ENCODE results near the gene ASXL1. TPM values are rescaled to one million over a fixed set of nuclear protein-coding genes. Genes with fewer than 3 reads are reported as not detected.
"Not testable (repeated sequence)": the region's sequence is repeated elsewhere in the genome, so short reads cannot be mapped to it uniquely, and the experiment has no call there.

ASXL1 gene
- total RNA-seq, 1 donor from 2014 or later = 27.5 TPM

DNA sequence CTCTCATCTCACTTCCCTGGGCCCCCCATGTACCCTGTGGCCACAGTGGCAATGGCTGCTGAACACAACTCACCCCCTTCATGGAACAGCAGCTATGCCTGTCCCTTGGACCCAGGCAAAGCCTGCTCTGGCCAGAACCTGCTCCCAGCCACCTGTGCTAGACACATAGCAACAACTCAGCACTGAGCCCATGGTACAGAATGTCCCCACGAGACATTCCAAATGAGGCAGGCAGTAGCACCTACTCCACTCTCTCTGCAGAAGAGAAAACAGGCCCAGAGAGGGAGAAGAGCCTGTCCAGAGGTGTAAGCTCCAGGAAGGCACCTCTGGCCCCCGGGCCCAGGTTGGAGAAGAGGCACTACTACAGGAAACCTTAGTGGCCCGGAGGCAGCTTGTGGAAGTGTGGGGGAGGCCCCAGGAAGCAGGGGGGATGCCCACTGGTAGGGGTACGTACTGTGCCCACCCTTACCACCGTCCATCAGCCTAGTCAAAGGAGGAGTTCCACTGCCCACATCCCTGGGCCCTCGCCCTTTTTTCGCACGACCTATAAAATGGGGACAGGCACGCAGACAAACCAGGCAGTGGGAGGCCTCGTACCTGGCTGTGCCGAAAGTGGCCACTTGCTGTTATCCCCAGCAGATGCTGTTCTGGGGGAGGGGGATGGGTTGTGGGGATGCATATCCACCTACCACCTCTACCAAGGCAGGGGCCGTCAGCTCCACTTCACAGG lies 97.2 kb downstream of the ASXL1 start:
- ATAC-seq = no peak

DNA sequence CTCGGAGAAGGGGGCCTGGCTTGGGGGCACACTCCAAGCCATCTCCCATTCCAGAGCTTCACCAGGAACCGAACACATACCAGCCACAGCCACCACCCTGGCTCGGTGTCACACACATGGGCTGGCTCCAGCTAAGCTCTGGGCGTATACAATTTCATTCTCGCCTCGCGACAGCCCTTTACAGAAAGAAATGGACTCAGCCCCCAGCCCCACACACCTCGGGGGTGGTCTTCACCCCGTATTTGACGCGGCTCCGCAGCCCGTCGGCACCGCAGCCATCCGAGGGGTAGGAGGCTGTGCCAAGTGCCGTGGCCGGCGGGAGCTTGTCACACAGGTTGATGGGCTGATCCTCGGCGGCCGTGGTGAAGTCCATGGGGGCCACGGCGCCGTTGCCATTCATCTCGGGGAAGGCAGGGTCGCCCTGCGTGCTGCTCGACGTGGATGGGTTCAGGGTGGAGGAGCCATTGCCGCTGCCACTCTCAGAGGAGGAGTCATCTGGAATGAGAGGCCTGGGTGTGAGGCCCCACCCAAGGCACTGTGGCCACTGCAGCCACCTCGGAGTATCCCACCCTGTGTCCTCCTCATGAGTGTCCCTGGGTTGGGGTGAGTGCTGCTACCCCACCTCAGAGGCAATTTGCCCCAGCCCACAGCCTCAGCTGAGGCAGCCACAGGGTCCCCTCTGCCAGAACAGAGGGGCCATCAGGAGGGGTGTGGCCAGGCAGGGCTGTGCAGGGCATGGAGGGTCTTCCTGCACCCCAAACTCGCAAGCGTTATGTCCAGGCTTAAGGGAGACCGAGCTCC lies 98.0 kb downstream of the ASXL1 start:
- ATAC-seq = no peak

DNA sequence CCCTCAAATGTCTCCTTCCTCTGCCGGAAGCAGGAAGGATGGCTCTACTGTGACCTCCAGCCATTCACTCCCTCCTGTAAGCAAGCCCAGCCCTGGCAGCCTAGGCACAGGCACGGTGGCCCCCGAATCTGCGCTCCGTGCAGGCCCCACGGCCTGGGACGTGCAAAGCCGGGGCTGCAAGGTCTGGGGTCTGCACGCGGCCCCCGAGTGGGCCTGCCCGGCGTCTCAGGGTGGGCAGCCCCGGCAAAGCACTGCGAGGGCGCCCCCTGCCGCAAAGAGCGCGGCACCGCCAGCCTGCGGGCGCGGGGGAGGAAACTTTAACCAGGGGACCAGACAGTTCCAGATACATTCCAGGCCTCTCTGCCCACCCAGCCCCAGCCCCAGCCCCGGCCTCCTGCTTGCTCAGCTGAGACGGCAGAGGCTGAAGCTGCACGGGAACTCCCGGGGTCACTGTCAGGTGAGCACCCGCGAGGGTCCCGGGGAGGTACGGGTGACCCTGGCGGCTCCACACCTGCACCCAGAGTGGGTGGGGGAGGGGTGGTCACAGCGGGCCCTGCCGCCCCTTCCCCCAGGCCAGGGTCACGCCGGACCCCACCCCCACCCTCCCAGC lies 98.8 kb downstream of the ASXL1 start:
- peak; percentile 17 for ATAC-seq

DNA sequence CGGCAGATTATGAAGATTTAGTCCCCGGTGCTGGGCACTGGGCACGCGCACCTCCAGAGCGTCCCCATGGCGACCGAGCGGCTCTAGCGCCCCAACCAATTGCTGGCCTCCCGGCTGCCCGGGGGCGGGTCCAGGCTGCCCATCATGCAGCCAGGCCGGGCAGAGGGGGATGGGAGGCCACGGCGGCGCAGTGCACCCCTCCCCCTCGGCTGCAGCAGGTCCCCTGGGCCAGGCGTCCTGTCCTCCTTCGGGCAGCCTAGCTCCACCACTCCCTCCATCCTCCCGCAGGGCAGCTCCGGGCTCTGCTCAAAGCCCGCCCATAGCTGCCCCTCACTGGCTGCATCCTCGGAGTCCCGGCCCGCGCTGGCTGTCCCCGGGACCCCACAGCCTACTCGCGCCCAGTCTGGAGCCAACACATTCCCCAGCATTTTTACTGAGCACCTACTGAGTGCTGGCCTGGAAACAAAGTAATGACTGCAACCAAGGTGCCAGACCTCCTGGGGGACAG lies 99.4 kb downstream of the ASXL1 start:
- ATAC-seq = peak; percentile 37

DNA sequence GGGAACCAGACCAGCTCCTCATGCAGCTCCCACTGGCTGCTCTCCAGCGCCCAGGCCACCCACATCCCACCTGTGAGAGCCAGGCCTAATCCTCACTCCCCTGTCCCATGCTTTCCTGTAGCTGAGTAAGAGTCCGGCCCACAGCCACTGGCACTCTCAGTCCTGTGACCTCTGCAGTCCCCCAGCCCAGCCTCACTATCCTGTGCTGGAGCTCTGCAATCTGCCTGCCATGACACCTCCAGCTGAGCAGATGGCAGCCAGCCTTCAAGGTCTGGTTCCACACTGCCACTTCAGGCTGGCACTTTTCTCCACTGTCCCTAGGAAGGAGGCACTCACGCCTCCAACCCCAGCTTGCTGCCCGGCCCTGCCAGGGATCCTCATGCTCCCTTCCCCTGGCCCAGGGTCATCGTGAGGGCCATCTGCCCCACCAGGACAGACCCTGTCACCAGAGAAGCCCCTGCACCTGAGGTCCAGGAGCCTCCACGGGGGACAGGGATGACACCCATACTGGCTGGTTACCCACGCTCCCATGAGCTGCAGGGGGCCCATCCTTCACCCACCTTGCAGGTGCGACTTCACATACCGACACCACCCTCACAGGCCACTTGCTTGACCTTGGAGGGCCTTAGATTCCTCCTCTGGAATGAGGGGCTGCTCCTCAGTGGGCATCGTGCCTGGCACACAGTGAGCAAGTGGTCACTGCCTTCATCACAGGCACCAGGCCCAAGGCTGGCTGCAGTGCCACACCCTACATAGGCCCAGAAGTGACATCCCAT lies 100.1 kb downstream of the ASXL1 start:
- ATAC-seq = no peak

DNA sequence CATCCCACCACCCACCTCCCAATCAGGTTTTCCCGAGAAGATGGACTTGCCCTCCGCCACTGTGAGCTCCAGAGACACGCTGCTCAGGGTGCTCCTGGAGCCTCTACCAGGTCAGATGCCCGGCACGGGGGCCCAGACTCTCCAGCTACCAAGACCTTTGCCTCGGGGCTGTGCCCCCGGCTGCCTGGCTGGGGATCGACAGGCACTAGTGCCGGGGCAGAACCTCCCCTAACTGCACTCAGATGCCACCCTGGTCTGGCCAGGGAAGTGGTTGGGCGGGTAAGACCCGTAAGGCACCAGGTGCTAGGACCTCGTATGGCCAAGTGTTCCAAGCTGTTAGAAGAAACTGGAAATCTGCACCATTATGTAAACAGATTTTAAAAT lies 100.7 kb downstream of the ASXL1 start:
- no peak for ATAC-seq

DNA sequence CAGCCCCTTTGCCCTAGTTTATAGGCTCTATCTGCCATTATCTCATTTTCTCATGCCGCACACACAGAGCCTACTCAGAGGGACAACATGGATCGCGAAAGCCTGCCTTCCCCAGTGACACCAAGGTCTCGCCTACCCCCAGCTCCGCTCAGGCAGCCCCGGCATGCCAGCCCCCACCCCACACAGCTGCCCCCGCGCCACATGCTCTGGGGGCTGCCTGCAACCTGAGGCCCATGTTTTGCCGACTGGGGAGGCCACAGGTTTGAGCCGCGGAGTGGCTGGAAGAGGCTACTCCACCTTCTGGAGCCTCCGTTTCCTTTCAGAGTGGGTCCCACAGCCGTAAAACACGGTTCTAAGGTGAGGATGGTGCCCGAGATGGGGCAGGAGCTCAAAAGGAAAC lies 102.1 kb downstream of the ASXL1 start:
- no peak for ATAC-seq

DNA sequence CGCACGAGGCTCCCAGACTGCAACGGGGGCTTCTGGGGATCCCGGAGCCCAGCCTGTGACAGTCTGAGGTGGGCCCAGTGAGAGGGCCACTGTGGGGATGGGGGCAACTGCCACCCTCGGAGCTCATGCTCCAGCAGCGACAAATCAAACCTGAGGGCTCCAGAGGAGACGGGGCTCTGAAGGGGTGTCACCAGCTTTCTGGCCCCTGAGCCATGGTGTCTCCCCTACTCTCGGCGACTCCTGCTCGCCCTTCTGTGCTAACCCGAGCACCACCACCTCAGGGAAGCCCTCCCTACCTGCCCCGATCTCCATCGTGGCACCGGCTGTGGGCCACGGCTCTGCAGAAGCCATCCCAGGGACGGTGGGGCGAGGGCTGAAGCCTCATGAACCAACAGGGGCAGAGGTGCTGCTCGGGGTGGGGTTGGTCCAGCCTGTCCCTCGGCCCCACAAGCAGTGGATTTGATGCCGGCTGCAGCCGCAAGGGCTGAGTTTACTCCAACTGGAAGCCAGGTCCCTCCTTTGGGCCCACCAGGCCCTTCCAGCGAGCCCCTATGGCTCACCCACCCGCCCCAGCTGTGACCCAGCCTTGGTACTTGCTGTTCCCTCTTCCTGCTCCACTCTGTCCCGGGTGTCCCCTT lies 102.7 kb downstream of the ASXL1 start:
- ATAC-seq = no peak

DNA sequence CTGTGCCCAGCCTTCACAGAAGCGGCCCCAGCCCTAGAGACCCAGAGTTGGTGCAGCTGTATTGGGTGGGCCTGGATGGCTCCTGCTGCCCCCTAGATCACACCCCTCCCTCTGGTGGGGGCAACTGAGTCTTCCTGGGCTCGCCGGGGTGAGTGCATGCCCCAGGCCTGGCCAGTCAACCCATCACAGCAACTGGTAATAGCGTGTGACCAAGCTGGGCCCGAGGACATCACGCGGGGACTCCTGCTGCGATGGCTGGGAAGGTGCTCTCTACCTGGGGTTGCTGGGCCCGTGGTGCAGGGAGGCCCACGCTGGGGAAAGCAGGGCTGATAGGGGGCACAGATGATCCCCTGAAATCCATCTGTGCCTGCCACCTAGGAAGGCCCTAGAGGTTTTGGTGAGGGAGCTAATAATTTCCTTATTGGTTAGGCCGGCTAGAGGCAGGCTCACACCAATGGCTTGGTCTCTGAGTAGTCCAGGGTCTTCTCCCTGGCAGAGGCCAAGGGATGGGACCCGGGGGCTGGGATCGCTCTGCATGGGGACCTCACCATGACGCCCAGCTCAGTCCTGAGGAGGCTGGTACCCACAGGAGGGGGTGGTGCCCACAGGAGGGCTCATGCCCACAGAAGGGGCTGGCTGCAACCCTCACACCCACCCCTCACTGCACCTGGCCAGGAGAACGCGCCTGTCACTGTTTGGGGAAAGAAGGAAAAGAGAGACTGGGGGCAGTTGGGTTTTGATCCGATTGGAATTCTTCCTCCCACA lies 103.9 kb downstream of the ASXL1 start:
- ATAC-seq = no peak

DNA sequence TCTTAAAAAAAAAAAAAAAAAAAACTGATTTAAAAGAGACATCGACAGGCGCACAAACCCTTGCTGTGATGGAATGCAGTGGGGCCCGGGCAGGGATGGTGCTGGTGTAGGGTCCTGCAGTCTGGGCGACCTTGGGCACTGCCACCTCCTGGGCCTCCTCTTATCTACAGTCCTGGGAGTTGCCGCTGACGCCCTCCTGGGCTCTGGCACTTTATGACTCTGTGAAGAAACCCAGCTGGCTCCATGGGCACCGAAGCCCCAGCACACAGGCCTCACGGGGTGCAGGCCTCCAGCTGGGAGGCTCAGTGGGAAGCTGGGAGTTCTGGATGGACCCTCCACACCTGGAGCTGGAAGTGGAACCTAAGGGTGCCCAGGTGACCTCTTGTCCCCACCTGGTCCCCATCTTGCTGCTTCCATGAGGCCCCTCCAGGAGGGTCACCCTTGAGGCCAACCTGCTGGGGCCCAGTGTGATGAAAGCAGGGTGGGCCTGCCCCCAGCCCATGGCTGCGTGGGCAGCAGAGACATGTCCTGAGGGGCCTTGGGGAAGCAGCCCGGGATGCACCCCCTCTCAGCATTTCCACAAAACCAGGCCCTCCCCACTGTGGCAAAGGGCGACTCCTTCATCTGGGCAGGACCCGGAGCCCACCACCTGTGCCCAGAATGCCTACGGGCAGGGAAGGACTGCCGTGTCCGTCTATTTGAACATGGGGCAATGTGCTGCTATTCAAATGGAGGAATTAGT lies 104.9 kb downstream of the ASXL1 start:
- ATAC-seq = no peak

DNA sequence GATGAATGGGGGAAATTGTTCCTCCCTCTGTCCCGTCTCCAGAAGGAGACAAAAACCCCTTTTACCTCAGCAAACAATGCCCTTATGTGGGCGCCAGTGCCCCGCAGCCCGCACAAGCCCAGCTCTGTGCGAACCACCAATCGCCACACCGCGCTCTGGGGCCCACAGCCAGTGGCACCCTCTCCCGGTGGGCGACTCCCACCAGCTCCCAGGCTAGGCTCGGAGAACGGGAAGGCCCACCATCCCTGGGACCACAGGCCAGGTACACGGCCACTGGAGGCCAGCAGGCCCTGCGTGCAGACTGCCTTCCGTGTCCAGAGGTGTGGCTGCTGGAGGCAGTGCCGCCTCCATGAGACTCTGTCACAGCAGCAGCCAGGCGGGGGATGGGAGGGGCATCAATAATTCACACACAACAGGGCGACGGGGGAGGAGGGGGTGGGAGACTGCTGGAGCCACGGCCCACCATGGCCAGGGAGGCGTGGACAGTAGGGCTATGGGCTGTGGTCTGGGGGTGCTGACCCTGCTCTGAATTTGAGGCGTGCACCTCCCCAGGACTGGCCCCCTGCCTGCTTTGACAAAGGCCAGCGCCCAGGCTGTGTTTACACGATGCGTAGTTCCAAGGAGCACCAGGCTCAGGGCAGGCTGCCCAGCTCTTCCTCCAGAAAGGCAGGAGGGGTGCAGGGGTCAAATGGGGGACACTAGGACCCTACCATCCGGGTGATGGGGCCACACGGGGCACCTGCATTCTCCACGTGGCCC lies 105.7 kb downstream of the ASXL1 start:
- ATAC-seq = no peak

DNA sequence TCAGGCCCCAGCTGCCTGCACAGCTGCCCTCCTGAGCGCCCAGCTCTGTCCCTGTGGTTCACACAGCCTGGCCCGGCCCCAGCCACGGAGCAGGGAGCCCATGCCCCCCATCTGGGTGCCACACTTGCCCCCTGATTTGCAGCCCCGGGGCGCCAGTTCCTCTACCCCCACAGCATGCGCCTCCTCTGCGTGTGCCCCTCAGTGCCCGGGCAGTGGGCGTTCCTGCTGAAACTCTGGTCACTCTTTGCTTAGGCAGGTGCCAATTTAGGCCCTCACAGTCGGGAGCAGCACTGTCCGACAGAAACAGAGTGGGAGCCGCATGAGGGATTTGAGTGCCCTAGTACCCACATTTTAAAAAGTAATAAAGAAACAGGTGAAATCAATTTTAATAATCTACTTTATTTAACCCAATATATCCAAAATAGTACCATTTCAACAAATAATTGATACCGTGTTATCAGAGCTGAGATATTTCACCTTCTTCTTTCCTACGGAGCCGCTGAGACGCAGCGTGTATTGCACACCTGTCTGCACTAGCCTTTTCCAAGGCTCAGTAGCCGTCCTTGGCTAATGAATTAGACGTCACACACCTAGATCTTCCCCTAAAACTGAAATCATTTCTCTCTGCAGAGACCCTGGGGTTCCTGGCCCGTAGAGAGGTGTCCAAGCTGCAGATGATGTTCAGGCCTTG lies 106.4 kb downstream of the ASXL1 start:
- no peak for ATAC-seq

DNA sequence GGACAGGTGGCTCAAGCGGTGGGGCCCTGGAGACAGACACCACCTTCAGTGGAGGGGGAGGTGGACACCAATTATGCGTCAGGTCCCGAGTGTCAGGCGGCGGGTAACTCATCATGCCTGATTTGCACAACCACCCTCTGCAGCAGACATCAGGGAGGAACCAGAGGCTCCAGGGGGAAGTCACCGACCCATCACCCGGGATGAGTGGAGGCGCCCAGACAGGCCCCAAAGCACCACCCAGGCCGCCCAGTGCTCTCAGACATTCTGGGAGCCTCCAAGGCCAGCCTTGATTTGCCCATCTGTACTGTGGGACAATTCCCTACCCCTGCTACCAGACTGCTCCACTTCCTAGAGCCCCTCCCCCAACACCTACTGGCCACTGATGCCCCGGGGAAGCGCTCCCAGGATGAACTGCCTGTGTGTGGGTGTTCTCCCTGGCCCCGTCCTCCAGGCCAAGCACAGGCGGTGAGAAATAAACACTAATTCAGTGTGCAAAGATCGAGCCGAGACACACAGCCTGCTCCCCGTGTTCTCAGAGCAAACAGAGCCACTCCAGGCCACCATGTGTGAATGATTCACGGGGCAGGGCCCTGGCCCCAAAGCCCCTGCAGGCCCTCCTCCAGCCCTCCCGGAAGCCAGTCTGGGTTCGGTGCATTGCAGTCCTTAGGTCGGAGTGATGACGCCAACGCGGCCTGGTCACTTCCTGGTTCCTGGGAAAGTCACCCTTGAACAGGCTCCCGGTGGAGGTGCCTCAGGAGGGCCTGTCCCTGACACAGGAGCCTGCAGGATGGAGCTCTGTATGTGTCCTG lies 107.2 kb downstream of the ASXL1 start:
- ATAC-seq = peak; percentile 43

DNA sequence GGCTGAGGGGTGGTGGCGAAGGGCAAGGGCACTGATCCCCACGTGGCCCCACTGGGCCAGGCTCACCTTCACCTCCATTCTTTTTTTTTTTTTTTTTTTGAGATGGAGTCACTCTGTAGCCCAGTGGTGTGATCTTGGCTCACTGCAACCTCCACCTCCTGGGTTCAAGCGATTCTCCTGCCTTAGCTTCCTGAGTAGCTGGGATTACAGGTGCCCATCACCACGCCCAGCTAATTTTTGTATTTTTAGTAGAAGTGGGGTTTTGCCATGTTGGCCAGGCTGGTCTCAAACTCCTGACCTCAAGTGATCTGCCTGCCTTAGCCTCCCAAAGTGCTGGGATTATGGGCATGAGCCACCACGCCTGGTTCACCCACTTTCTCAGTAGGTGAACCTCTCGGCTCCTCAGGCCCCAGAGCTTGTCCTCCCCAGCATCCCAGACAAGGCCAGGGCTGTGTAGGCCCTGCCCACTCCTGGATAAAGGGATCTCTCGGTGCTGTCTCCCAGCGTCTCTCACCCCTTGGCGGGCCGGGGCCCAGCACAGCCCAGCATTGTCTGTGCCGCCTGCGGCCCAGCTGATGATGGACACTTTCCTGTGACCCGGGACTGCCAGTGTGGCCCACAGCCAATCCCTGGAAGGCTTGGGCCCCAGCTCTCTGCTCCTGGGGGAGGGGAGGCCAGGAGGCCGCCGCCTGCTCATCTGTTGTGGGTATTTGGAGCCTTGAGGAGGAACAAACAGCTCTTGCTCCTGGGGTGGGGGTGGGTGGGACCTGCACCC lies 108.0 kb downstream of the ASXL1 start:
- not testable (repeated sequence) for ATAC-seq

DNA sequence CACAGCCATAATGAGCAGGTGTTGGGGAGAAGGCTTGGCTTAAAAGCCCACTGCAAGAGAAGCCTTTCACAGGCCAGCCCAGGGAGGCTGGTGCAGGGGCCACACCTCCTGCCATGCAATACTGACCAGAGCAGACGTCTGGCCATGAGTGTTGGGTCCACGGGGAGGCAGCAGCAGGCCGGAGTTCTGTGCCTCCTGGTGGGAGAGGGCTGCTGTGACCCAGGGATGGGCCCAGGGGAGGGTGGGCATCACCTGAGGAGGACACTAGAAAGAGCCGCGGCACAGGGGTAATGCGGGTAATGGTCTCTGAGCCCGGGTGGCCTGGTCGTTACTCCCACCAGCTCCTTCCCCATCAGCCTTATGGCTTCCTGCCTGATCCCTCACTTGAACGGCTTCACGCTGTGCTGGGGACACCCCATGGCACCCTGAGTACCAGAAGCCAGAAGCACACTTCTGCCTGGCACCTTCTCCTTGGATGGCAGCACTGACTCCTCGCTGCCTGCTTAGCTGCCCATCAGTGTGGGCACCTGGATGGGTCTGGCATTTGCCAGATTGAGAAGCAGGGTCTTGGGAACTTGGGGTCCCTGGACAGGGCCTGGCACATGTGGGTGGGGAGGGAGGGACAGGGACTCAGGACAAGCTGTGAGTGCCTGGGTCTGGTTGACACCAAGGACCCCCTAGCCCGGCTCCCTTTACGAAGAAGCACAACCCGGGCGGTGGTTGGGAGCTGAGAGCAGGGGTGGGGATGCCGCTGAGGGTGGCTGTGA lies 108.8 kb downstream of the ASXL1 start:
- ATAC-seq = no peak

DNA sequence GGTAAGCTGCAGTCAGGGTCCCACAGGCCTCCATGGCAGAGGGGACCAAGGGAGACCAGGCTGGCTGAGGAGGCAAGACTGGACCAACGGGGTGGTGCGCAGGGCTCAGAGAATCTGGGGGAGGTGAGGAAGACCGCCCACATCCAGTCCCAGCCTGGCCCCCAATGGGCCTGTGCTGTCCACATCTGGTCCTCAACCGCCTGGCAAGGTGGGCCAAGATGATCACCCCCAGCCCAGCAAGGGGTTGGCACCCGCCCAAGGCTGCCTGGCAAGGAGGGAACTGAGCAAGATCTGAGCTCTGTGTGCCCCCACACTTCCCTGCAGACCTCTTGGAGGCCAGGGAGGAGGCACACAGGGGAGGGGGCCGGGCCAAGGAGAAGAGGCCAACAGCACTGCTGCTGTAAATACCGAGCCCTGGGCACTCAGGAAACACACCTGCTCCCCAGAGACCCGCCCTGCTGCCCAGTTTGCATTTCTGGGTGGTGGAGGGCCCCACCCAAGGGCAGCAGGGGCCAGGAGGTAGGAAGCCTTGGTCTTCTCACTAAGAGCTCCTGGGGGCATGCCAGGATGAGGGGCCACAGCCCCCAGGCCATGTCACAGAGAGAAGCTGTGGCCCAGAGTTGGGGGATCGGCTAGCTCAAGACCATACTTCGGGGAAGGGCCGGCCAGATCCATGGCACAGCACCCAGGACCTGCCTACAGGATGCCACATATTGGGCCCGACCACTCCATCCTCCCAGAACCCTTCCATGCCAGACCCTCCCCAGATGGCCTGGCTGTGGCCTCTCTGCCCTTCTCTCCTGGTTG lies 109.6 kb downstream of the ASXL1 start:
- no peak for ATAC-seq
